GM12878 (cell line): ENCODE results near the gene JDP2. TPM values are rescaled to one million over a fixed set of nuclear protein-coding genes. Genes with fewer than 3 reads are reported as not detected.

Source experiments
- ATAC-seq: fragments of 200-7000 bp; cut with Tn5 transposase; 3 replicates; pipeline ENCODE4 v1.9.1; 2020; ENCODE audit warnings: mild to moderate bottlenecking, moderate library complexity
- BruUV-seq: library from RNA; stranded (reverse); fragments of 400-500 nt; replicated peaks from 2 replicates; lab custom pipeline; 2021; lab: Mats Ljungman, UMichigan
- CTCF ChIA-PET: fragments of 300-600 bp; sonication (Branson Sonifier 250); formaldehyde crosslinking; extraction: SDS; loops from one replicate; lab custom pipeline; 2021; ENCODE audit warnings: inconsistent platforms; lab: Yijun Ruan, JAX
- POLR2A ChIA-PET: fragments of 350-600 bp; formaldehyde crosslinking; extraction: SDS; loops from one replicate; lab custom pipeline; 2021; ENCODE audit warnings: inconsistent platforms; lab: Charles Lee
- RAD21 ChIA-PET: fragments of 300-600 bp; sonication (Branson Sonifier 250); formaldehyde crosslinking; loops from one replicate; lab custom pipeline; 2023; ENCODE audit warnings: antibody characterized with exemption; ENCODE audit not compliant: unreplicated experiment; lab: Charles Lee
- SMC1A ChIA-PET: fragments of 300-600 bp; sonication (Branson Sonifier 250); formaldehyde crosslinking; loops from one replicate; lab custom pipeline; 2023; ENCODE audit not compliant: unreplicated experiment, uncharacterized antibody; lab: Charles Lee
- DNase-seq: peaks from one replicate; pipeline ENCODE4 v3.0.0-alpha.2; 2011; ENCODE audit warnings: low read depth, low spot score
- FAIRE-seq: peaks from 3 replicates; lab custom pipeline; 2011; peaks lifted over from hg19 to GRCh38; lab: Jason Lieb, UNC
- H2AFZ ChIP-seq: 2 replicates; pipeline ENCODE4 v1.6.0; 2011; ENCODE audit warnings: low read depth, low read length, control low read depth; ENCODE audit not compliant: control insufficient read depth
- H3K27ac ChIP-seq: 2 replicates; pipeline ENCODE4 v1.5.1; 2011; ENCODE audit warnings: control low read depth; ENCODE audit not compliant: control insufficient read depth, insufficient read depth
- H3K27me3 ChIP-seq, 2 experiments: replicated peaks in 1 of 2; 2 replicates each; pipeline versions ENCODE4 v1.6.0 to v1.6.1; 2011; ENCODE audit warnings: low read length in 1 of 2; ENCODE audit not compliant: control insufficient read depth in 2 of 2, insufficient read depth in 2 of 2
- H3K36me3 ChIP-seq, 2 experiments: 2 replicates each; pipeline ENCODE4 v1.5.1; 2011; ENCODE audit warnings: low read length in 1 of 2; ENCODE audit not compliant: control insufficient read depth in 2 of 2, insufficient read depth in 2 of 2
- H3K4me1 ChIP-seq: 2 replicates; pipeline ENCODE4 v1.6.1; 2011; ENCODE audit warnings: mild to moderate bottlenecking, low read length, moderate library complexity, mixed read lengths; ENCODE audit not compliant: control insufficient read depth, insufficient read depth
- H3K4me2 ChIP-seq: 2 replicates; pipeline ENCODE4 v1.6.0; 2011; ENCODE audit warnings: control low read depth; ENCODE audit not compliant: control insufficient read depth, insufficient read depth
- H3K4me3 ChIP-seq: fragments of 200-600 bp; sonication (generic); 2 replicates; pipeline ENCODE4 v1.5.1; 2016
- H3K79me2 ChIP-seq: 2 replicates; pipeline ENCODE4 v1.6.0; 2011; ENCODE audit warnings: low read length; ENCODE audit not compliant: control insufficient read depth, insufficient read depth
- H3K9ac ChIP-seq: 2 replicates; pipeline ENCODE4 v1.8.0; 2011; ENCODE audit warnings: low read length, control low read depth, mixed read lengths; ENCODE audit not compliant: control insufficient read depth, insufficient read depth
- H3K9me3 ChIP-seq: replicated peaks from 3 replicates; pipeline ENCODE4 v1.5.1; 2011; ENCODE audit warnings: mild to moderate bottlenecking, low read length; ENCODE audit not compliant: control insufficient read depth, insufficient read depth
- H4K20me1 ChIP-seq: 2 replicates; pipeline ENCODE4 v1.6.0; 2011; ENCODE audit not compliant: control insufficient read depth, insufficient read depth
- E2F4 ChIP-seq: IDR thresholded peaks from 2 replicates; pipeline ENCODE4 v1.6.1; 2012; ENCODE audit warnings: low read depth, low read length, improper control_type of control experiment
- HCFC1 ChIP-seq: fragments of 150-350 bp; IDR thresholded peaks from 2 replicates; pipeline ENCODE4 v1.6.1; 2014; ENCODE audit warnings: low read length
- IKZF1 ChIP-seq: fragments of 450-650 bp; conservative IDR thresholded peaks from 2 replicates; pipeline ENCODE4 v1.6.1; 2017; ENCODE audit warnings: antibody characterized with exemption, mild to moderate bottlenecking
- MYB ChIP-seq: fragments of 150-350 bp; IDR thresholded peaks from 2 replicates; pipeline ENCODE4 v1.6.1; 2014; ENCODE audit warnings: mild to moderate bottlenecking, low read depth, low read length, borderline replicate concordance
- POLR2AphosphoS2 ChIP-seq: IDR thresholded peaks from 2 replicates; pipeline ENCODE4 v1.6.1; 2011; ENCODE audit warnings: low read depth, mild to moderate bottlenecking, low read length, improper control_type of control experiment, moderate library complexity
- STAT3 ChIP-seq: IDR thresholded peaks from 2 replicates; pipeline ENCODE4 v1.6.1; 2011; ENCODE audit warnings: low read depth, low read length, improper control_type of control experiment
- TARDBP ChIP-seq: IDR thresholded peaks from 2 replicates; pipeline ENCODE4 v1.6.1; 2016; ENCODE audit warnings: borderline replicate concordance
- TCF12 ChIP-seq: IDR thresholded peaks from 2 replicates; pipeline ENCODE4 v1.6.1; 2011; ENCODE audit warnings: low read depth, mild to moderate bottlenecking, low read length
- YY1 ChIP-seq: IDR thresholded peaks from 2 replicates; pipeline ENCODE4 v1.6.1; 2011; ENCODE audit warnings: low read depth, mild to moderate bottlenecking, low read length
- WGBS: methylation state at CpG from one replicate; pipeline ENCODE4 v1.1.6; 2016; ENCODE audit warnings: low lambda C conversion rate; ENCODE audit not compliant: insufficient replicate concordance, insufficient coverage; ENCODE audit errors: missing lambda C conversion rate; 5-methylcytosine and 5-hydroxymethylcytosine counted together
- in situ Hi-C: fragments of 300-500 bp; cut with MboI; formaldehyde crosslinking; loops from 9 replicates; pipeline ENCODE4 v1.14.3; 2018; ENCODE audit warnings: mixed read lengths
- intact Hi-C: fragments of 100-400 bp; cut with micrococcal nuclease; formaldehyde crosslinking; loops from one replicate; pipeline ENCODE4 v1.14.2; 2022; ENCODE audit not compliant: unreplicated experiment
- polyA plus RNA-seq, 11 experiments: library from polyadenylated mRNA; depleted of rRNA in 4 of 11; unstranded in 6 of 11; stranded (reverse) in 5 of 11; fragments of >200 nt; fragmentation: Nextera tagmentation in 4 of 11; fragmentation: Illumina TruSeq in 1 of 11; extraction: Ambion mirVana in 4 of 11; extraction: Trizol in 1 of 11; gene quantifications; 1 replicate in 1 of 11; 2 replicates in 10 of 11; pipeline versions ENCODE4 v1.2.1 to v1.2.3, GENCODE V29; 2011 to 2016; ENCODE audit warnings: inconsistent platforms in 2 of 11, missing spikeins in 2 of 11, low read depth in 1 of 11
- total RNA-seq, 4 experiments: library from RNA; depleted of rRNA in 3 of 4; stranded (reverse); fragments of >200 nt in 3 of 4; fragmentation: Illumina TruSeq in 1 of 4; extraction: Trizol in 1 of 4; gene quantifications; 2 replicates each; pipeline versions ENCODE4 v1.2.1 to v1.2.3, GENCODE V29; 2013 to 2021
- TF ChIP-seq, protein P1 (sequence below): fragments of 450-650 bp; formaldehyde crosslinking; IDR thresholded peaks from 2 replicates; pipeline ENCODE4 v1.5.0; 2022; ENCODE audit warnings: mild to moderate bottlenecking, missing genetic modification characterization
- TF ChIP-seq, protein P2 (sequence below): IDR thresholded peaks from 2 replicates; pipeline ENCODE4 v1.6.1; 2012; ENCODE audit warnings: improper control_type of control experiment, low read depth, low read length; ENCODE audit not compliant: insufficient replicate concordance
- TF ChIP-seq, protein P3 (sequence below): fragments of 450-650 bp; IDR thresholded peaks from 2 replicates; pipeline ENCODE4 v1.6.1; 2017; ENCODE audit warnings: mild to moderate bottlenecking, low read depth, inconsistent platforms; ENCODE audit not compliant: poor library complexity, severe bottlenecking

JDP2 gene
- total and polyA plus RNA-seq, 10 of the 15 experiments (the other 5 are each of a cell fraction or from before 2014, with no cell fraction given) = 0.71 to 21.3 (median 11.2) TPM

DNA sequence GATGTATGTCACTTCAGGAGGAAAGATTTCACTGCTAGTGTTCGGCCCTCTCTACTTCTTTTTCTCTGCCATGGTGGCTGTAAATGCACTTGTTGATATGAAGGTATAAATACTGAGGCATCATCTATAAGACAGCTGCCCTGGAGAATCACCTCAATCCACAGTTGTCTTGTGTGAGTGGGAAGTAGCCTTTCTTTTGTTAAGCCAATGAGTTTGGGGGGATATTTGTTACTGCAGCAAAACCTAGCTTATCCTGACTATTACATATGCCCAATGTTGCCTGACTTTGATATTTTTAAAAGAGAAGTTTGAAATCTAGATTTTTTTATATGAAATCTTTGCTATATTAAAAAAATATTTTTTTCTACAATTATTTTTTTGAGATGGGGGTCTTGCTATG, 3.3 kb upstream of the JDP2 start:
- in situ Hi-C loops (no loop called here), intact Hi-C loops (no loop called here)
- no peak overlapping the region for H3K4me3 ChIP-seq
- H4K20me1 ChIP-seq = no peaks in the 10 kb centered on the region; the same call in 1 of the 2 replicates
- FAIRE-seq (no peak), ATAC-seq (no peak), DNase-seq (no peak)
- no peak overlapping the region for H2AFZ ChIP-seq
- ChIA-PET SMC1A (interaction anchor here (0.7 to 1.6 kb wide), 6 partner anchors 54 to 122 kb away, joined by 3 to 5 read pairs (median 3); no protein-coding TSS in a partner anchor), RAD21 (no interaction called here), POLR2A (interaction anchor here (1.4 to 3.0 kb wide), 3 partner anchors 11 to 17 kb away, joined by 3 to 10 read pairs (median 6); no protein-coding TSS in a partner anchor), CTCF (interaction anchor here (0.9 to 1.7 kb wide), 6 partner anchors 8 to 137 kb away, joined by 3 to 10 read pairs (median 4); no protein-coding TSS in a partner anchor)
- H3K4me1 ChIP-seq = peaks cover 23% of the 10 kb centered on the region
- BruUV-seq = no TSS peak
- no peaks in the 10 kb centered on the region for H3K36me3 ChIP-seq
- peaks cover 29% of the 10 kb centered on the region for H3K79me2 ChIP-seq
- no peak overlapping the region for H3K9ac ChIP-seq
- no peak overlapping the region for H3K27ac ChIP-seq
- H3K4me2 ChIP-seq = no peak overlapping the region
- no peaks in the 10 kb centered on the region for H3K27me3 ChIP-seq
- peaks cover 5% of the 10 kb centered on the region; the same call in 2 of the 3 replicates for H3K9me3 ChIP-seq
- 90% methylated on average over 1 of the region's 1 CpG for WGBS
- TF ChIP-seq TARDBP = no peak
- no peak for TF ChIP-seq TCF12
- TF ChIP-seq POLR2AphosphoS2 = no peak
- no peak for TF ChIP-seq E2F4
- TF ChIP-seq, protein P1, sequence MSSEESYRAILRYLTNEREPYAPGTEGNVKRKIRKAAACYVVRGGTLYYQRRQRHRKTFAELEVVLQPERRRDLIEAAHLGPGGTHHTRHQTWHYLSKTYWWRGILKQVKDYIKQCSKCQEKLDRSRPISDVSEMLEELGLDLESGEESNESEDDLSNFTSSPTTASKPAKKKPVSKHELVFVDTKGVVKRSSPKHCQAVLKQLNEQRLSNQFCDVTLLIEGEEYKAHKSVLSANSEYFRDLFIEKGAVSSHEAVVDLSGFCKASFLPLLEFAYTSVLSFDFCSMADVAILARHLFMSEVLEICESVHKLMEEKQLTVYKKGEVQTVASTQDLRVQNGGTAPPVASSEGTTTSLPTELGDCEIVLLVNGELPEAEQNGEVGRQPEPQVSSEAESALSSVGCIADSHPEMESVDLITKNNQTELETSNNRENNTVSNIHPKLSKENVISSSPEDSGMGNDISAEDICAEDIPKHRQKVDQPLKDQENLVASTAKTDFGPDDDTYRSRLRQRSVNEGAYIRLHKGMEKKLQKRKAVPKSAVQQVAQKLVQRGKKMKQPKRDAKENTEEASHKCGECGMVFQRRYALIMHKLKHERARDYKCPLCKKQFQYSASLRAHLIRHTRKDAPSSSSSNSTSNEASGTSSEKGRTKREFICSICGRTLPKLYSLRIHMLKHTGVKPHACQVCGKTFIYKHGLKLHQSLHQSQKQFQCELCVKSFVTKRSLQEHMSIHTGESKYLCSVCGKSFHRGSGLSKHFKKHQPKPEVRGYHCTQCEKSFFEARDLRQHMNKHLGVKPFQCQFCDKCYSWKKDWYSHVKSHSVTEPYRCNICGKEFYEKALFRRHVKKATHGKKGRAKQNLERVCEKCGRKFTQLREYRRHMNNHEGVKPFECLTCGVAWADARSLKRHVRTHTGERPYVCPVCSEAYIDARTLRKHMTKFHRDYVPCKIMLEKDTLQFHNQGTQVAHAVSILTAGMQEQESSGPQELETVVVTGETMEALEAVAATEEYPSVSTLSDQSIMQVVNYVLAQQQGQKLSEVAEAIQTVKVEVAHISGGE = no peak
- TF ChIP-seq YY1 = no peak
- TF ChIP-seq IKZF1 = no peak
- TF ChIP-seq HCFC1 = no peak
- TF ChIP-seq MYB = no peak
- TF ChIP-seq, protein P2, sequence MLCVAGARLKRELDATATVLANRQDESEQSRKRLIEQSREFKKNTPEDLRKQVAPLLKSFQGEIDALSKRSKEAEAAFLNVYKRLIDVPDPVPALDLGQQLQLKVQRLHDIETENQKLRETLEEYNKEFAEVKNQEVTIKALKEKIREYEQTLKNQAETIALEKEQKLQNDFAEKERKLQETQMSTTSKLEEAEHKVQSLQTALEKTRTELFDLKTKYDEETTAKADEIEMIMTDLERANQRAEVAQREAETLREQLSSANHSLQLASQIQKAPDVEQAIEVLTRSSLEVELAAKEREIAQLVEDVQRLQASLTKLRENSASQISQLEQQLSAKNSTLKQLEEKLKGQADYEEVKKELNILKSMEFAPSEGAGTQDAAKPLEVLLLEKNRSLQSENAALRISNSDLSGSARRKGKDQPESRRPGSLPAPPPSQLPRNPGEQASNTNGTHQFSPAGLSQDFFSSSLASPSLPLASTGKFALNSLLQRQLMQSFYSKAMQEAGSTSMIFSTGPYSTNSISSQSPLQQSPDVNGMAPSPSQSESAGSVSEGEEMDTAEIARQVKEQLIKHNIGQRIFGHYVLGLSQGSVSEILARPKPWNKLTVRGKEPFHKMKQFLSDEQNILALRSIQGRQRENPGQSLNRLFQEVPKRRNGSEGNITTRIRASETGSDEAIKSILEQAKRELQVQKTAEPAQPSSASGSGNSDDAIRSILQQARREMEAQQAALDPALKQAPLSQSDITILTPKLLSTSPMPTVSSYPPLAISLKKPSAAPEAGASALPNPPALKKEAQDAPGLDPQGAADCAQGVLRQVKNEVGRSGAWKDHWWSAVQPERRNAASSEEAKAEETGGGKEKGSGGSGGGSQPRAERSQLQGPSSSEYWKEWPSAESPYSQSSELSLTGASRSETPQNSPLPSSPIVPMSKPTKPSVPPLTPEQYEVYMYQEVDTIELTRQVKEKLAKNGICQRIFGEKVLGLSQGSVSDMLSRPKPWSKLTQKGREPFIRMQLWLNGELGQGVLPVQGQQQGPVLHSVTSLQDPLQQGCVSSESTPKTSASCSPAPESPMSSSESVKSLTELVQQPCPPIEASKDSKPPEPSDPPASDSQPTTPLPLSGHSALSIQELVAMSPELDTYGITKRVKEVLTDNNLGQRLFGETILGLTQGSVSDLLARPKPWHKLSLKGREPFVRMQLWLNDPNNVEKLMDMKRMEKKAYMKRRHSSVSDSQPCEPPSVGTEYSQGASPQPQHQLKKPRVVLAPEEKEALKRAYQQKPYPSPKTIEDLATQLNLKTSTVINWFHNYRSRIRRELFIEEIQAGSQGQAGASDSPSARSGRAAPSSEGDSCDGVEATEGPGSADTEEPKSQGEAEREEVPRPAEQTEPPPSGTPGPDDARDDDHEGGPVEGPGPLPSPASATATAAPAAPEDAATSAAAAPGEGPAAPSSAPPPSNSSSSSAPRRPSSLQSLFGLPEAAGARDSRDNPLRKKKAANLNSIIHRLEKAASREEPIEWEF = no peak
- TF ChIP-seq STAT3 = no peak
- TF ChIP-seq, protein P3, sequence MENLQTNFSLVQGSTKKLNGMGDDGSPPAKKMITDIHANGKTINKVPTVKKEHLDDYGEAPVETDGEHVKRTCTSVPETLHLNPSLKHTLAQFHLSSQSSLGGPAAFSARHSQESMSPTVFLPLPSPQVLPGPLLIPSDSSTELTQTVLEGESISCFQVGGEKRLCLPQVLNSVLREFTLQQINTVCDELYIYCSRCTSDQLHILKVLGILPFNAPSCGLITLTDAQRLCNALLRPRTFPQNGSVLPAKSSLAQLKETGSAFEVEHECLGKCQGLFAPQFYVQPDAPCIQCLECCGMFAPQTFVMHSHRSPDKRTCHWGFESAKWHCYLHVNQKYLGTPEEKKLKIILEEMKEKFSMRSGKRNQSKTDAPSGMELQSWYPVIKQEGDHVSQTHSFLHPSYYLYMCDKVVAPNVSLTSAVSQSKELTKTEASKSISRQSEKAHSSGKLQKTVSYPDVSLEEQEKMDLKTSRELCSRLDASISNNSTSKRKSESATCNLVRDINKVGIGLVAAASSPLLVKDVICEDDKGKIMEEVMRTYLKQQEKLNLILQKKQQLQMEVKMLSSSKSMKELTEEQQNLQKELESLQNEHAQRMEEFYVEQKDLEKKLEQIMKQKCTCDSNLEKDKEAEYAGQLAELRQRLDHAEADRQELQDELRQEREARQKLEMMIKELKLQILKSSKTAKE = no peak
